Measurements from ENCODE around the gene EPAS1.

EPAS1 gene

GRCh38 chr2:46273919-46274318 lies 23.3 kb upstream of the EPAS1 start:
- DNase-seq, result no peak

- no peak for DNase-seq
These were observed 22.6 kb upstream of the EPAS1 start for GRCh38 chr2:46274586-46274985.

GRCh38 chr2:46275995-46276394 lies 21.2 kb upstream of the EPAS1 start:
- DNase-seq, result no peak

GRCh38 chr2:46276642-46277041 lies 20.6 kb upstream of the EPAS1 start:
- no peak for DNase-seq

- no peak for DNase-seq
These were observed 19.6 kb upstream of the EPAS1 start for GRCh38 chr2:46277431-46278190.

- no peak for DNase-seq
These were observed 18.3 kb upstream of the EPAS1 start for GRCh38 chr2:46278952-46279351.

GRCh38 chr2:46281939-46282338 lies 15.3 kb upstream of the EPAS1 start:
- DNase-seq, result no peak

GRCh38 chr2:46283693-46284092 lies 13.5 kb upstream of the EPAS1 start:
- no peak for DNase-seq

GRCh38 chr2:46284260-46284659 lies 12.9 kb upstream of the EPAS1 start:
- DNase-seq, result no peak

GRCh38 chr2:46284796-46285195 lies 12.4 kb upstream of the EPAS1 start:
- DNase-seq, result no peak

- no peak for DNase-seq
These were observed 10.5 kb upstream of the EPAS1 start for GRCh38 chr2:46286715-46287114.

GRCh38 chr2:46290078-46290477 lies 7.1 kb upstream of the EPAS1 start:
- DNase-seq, result no peak

- no peak for DNase-seq
These were observed 3.7 kb upstream of the EPAS1 start for GRCh38 chr2:46293466-46293865.

GRCh38 chr2:46294176-46294836 lies 2.9 kb upstream of the EPAS1 start:
- no peak for DNase-seq

- DNase-seq, result no peak
These were observed 879 bp upstream of the EPAS1 start for GRCh38 chr2:46296216-46296839.

- DNase-seq, result peak; percentile 43
These were observed 502 bp downstream of the EPAS1 start for GRCh38 chr2:46297546-46298271.

- DNase-seq, result no peak
These were observed 990 bp downstream of the EPAS1 start for GRCh38 chr2:46298272-46298521.

GRCh38 chr2:46298522-46299353 lies 1.5 kb downstream of the EPAS1 start:
- no peak for DNase-seq

GRCh38 chr2:46299365-46300263 lies 2.4 kb downstream of the EPAS1 start:
- no peak for DNase-seq

- no peak for DNase-seq
These were observed 3.2 kb downstream of the EPAS1 start for GRCh38 chr2:46300406-46300832.

- DNase-seq, result no peak
These were observed 4.9 kb downstream of the EPAS1 start for GRCh38 chr2:46302005-46302695.

Data from DMS79 treated with DMSO at 0.1 percent for 48 hours (cell line).